ENCODE data around the gene RCAN2. TPM values are rescaled to one million over a fixed set of nuclear protein-coding genes. Genes with fewer than 3 reads are reported as not detected.

RCAN2 gene
- total RNA-seq, 1 donor from 2014 or later = 5.8 TPM

- no peaks in the 10 kb centered on the region for H3K36me3 Mint-ChIP-seq
- no peaks in the 10 kb centered on the region for H3F3A ChIP-seq (ENCODE audit: low read depth)
- no peaks in the 10 kb centered on the region for H3K27me3 ChIP-seq
- no peak overlapping the region for H3K4me3 ChIP-seq
- H3K9me3 Mint-ChIP-seq = no peaks in the 10 kb centered on the region
- H3K9me3 ChIP-seq (ENCODE audit: low read depth) = no peaks in the 10 kb centered on the region
- DNase-seq (ENCODE audit: low spot score) = no peak
- peaks cover 34% of the 10 kb centered on the region for H3K4me1 Mint-ChIP-seq
- no peaks in the 10 kb centered on the region for H3K36me3 ChIP-seq
- no peak overlapping the region for H2AFZ ChIP-seq (replicated peaks)
- no peaks in the 10 kb centered on the region for H3K79me2 ChIP-seq (ENCODE audit: low read depth)
- H4K20me1 ChIP-seq (ENCODE audit: low read depth) = no peaks in the 10 kb centered on the region
- H3K9ac ChIP-seq = no peak overlapping the region
- peaks cover 2% of the 10 kb centered on the region for H3K27me3 Mint-ChIP-seq (ENCODE audit: insufficient read depth, low read depth)
- no peak for TF ChIP-seq EZH2phosphoT487 (IDR thresholded peaks at IDR 0.05)
- TF ChIP-seq, protein P1, sequence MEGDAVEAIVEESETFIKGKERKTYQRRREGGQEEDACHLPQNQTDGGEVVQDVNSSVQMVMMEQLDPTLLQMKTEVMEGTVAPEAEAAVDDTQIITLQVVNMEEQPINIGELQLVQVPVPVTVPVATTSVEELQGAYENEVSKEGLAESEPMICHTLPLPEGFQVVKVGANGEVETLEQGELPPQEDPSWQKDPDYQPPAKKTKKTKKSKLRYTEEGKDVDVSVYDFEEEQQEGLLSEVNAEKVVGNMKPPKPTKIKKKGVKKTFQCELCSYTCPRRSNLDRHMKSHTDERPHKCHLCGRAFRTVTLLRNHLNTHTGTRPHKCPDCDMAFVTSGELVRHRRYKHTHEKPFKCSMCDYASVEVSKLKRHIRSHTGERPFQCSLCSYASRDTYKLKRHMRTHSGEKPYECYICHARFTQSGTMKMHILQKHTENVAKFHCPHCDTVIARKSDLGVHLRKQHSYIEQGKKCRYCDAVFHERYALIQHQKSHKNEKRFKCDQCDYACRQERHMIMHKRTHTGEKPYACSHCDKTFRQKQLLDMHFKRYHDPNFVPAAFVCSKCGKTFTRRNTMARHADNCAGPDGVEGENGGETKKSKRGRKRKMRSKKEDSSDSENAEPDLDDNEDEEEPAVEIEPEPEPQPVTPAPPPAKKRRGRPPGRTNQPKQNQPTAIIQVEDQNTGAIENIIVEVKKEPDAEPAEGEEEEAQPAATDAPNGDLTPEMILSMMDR (IDR thresholded peaks at IDR 0.05) = no peak
- no peak for TF ChIP-seq EZH2 (IDR thresholded peaks at IDR 0.05)
- H3K4me1 ChIP-seq = peaks cover 25% of the 10 kb centered on the region
- H3K4me3 Mint-ChIP-seq = no peak overlapping the region
- no peak overlapping the region for H3K27ac ChIP-seq
- no peak overlapping the region for H3K4me2 ChIP-seq
- no peak overlapping the region for H3K27ac Mint-ChIP-seq
Observed at GRCh38 chr6:46378882-46379416, 112.3 kb downstream of the RCAN2 start.

DNA sequence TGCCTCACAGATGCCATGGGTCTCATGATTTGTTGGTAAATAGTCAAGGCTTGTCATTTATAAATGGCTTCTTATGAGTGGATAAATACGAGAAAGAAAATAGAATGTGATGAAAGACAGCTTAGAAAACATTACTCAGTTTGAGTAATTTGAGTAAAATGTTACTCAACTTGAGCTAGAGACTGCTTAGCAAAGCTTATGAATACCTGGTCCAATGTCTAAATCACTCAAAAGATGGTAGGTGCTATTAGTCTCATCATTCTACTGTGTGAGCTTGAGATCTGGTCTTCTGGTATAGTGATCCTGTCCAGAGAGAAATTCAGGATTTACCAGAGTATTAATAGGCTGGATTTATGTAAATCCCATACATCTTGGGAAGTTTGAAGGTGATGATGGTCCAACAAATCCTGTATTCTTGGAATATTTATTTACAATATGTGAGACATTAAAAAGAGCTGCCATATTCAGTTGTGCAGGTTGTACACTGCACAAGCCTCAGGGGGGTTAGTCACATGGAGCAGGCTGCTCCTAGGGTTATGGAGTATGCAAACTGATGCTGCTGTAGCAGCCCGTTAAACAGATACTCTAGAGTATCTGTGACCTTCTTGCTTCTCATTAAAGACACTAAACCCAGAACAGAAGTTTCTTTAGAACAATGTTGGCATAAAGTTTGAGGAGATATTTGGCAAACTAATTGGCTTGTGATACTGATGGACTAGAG, 112.9 kb downstream of the RCAN2 start:
- Histone ChIP-seq H3K79me2 (ENCODE audit: low read depth) (no peaks in the 10 kb centered on the region), H3K27me3 (no peaks in the 10 kb centered on the region), H3K27ac (no peak overlapping the region), H2AFZ (replicated peaks) (no peak overlapping the region), H4K20me1 (ENCODE audit: low read depth) (no peaks in the 10 kb centered on the region), H3K9me3 (ENCODE audit: low read depth) (no peaks in the 10 kb centered on the region), H3K36me3 (no peaks in the 10 kb centered on the region), H3F3A (ENCODE audit: low read depth) (no peaks in the 10 kb centered on the region), H3K4me1 (peaks cover 19% of the 10 kb centered on the region), H3K4me3 (no peak overlapping the region), H3K4me2 (no peak overlapping the region), H3K9ac (no peak overlapping the region)
- Mint-ChIP-seq H3K9me3 (no peaks in the 10 kb centered on the region), H3K4me3 (no peak overlapping the region), H3K4me1 (peaks cover 30% of the 10 kb centered on the region), H3K27me3 (ENCODE audit: insufficient read depth, low read depth) (peaks cover 2% of the 10 kb centered on the region), H3K36me3 (no peaks in the 10 kb centered on the region), H3K27ac (no peak overlapping the region)
- TF ChIP-seq EZH2phosphoT487 (IDR thresholded peaks at IDR 0.05) = no peak
- TF ChIP-seq EZH2 (IDR thresholded peaks at IDR 0.05) = no peak
- TF ChIP-seq, protein P1 (IDR thresholded peaks at IDR 0.05) = no peak
- DNase-seq (ENCODE audit: low spot score) = no peak

GRCh38 chr6:46377209-46377608, 114.0 kb downstream of the RCAN2 start:
- DNase-seq (ENCODE audit: low spot score) = no peak
- no peak overlapping the region for H3K27ac ChIP-seq
- H3K4me1 ChIP-seq = peaks cover 12% of the 10 kb centered on the region
- H3K9ac ChIP-seq = no peak overlapping the region
- TF ChIP-seq EZH2 (IDR thresholded peaks at IDR 0.05) (no peak), EZH2phosphoT487 (IDR thresholded peaks at IDR 0.05) (no peak)
- TF ChIP-seq, protein P1 (IDR thresholded peaks at IDR 0.05) = no peak
- no peaks in the 10 kb centered on the region for H3K27me3 ChIP-seq
- H3K79me2 ChIP-seq (ENCODE audit: low read depth) = no peaks in the 10 kb centered on the region
- Mint-ChIP-seq H3K4me1 (peaks cover 22% of the 10 kb centered on the region), H3K27me3 (ENCODE audit: insufficient read depth, low read depth) (peaks cover 2% of the 10 kb centered on the region), H3K27ac (no peak overlapping the region), H3K9me3 (no peaks in the 10 kb centered on the region), H3K36me3 (no peaks in the 10 kb centered on the region), H3K4me3 (no peak overlapping the region)
- H3K36me3 ChIP-seq = no peaks in the 10 kb centered on the region
- no peaks in the 10 kb centered on the region for H3F3A ChIP-seq (ENCODE audit: low read depth)
- H2AFZ ChIP-seq (replicated peaks) = no peak overlapping the region
- H3K4me2 ChIP-seq = no peak overlapping the region
- no peaks in the 10 kb centered on the region for H3K9me3 ChIP-seq (ENCODE audit: low read depth)
- no peak overlapping the region for H3K4me3 ChIP-seq
- no peaks in the 10 kb centered on the region for H4K20me1 ChIP-seq (ENCODE audit: low read depth)
